ENCODE data around the gene TTLL3.

GRCh38 chr3:9781551-9781950, 28.5 kb upstream of the TTLL3 start:
- no peak for TF ChIP-seq POLR2AphosphoS5 (IDR thresholded peaks at IDR 0.05; ENCODE audit: low read depth, low read length)
- TF ChIP-seq POLR2A (IDR thresholded peaks at IDR 0.05; ENCODE audit: low read depth, low read length), result no peak

Measured in GM12892 (cell line).